Kidney tubule cell (primary cell): Measurements from ENCODE around the gene CBY2.
A peak's percentile ranks its signal among the peaks of the same experiment; 100 is the strongest.

Source experiments
- DNase-seq: peaks from one replicate; pipeline ENCODE4 v3.0.0-alpha.2; 2018; ENCODE audit warnings: low spot score

The CBY2 gene

DNA sequence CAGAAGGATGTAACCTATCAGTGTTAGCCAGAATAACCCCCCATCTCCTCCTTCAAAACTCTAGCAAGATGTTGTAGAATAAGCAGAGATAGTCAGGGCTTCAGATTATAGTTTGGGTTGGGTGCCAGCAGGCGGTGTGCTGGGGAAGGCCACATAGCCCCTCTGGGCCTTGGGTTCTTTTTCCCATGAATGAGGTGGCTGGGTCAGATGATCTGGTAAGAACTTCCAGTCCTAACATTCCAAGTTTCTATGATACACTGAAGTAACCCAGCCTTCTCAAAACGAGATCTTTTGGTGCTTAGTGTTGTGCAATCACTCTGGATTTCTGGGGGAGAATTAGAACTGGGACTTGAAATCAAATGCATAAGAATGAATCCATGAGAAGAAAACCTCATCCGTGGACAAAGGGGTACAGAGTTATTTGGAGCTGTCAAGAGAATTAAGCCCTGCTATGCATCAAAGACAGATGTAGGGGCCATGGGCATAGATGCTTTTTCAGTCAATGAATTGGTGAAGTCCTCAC is 810 bp downstream of the CBY2 start:
- no peak for DNase-seq

DNA sequence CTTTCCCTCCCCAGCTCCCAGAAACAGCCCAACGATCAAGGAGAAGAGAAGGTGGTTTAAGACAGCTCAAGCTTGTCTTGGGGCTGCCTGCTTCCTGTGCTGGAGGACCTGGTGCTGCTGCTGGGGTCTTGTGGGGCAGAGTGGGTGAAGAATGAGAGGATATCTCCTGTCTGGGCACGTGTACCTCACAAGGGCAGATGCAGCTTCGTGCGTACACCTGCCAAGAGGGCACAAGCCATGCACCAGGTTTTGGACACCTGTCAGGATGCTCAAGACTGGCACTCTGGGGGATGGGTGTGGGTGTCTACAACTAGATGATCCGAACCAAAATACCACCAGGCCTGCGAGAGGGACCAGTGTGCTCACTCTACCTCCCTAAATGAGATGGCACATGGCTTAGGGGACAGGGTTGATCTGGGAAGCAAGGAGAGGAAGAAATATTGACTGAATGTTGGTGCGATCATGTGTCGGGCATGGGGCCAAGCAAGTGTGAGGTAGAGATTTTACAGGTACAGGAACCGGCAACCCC is 2.2 kb downstream of the CBY2 start:
- no peak for DNase-seq

DNA sequence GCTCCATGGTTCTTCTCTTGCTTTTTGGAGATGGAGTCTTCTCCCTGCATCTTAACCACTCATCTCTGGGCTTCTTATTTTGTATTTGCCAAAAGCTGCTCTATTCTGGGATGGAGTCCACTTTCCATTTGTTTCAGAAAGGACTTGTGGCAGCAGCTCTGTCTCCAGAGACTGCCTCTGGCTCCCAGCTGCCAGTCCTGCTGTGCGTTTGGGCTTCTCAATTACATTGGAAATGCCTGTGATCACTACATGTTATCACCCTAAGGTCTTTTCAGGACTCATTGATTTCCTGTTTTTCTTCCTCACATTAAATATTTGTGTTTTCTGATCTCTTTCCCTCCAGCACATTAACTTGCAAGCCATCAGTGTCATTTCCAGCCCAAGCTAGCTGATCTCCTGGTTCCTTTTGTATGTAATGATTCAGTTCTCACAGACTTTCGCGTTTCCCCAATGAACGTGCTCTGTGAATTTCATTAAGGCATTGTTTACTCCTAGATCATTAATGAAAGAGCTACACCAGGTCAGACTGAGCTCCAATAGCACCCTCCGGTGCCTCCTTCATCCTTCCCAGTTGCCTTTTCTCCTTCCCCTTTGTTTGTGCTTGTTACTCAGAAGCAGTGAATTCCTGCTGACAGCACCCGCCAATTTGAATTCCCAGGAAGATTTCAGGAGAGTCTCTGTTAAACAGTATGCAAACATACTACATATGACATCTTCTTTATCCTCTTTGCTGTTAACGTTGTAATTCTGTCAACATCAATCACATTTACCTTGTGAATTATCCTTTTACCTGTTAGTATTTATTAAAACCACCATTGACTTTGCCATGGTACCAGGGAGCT is 3.0 kb downstream of the CBY2 start:
- DNase-seq: no peak

DNA sequence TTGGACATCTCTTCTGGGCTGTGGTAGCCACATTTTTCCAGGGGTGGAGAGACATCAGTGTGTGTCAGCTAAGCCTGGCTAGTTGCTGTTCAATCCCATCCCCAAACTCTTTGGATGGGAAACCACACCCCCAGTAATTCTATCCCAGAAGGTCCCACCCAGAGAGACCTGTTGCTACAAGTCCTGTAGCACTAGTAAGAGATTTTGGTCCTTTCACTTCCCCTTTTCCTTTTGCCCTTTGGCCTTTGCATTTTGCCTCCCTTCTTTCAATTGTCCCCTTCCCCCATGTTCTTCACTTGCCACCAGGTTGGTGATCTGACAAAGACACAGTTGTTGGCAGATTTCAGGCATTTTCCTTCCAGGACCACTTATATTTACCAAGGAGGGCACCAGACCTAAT is 3.8 kb downstream of the CBY2 start:
- DNase-seq: no peak

DNA sequence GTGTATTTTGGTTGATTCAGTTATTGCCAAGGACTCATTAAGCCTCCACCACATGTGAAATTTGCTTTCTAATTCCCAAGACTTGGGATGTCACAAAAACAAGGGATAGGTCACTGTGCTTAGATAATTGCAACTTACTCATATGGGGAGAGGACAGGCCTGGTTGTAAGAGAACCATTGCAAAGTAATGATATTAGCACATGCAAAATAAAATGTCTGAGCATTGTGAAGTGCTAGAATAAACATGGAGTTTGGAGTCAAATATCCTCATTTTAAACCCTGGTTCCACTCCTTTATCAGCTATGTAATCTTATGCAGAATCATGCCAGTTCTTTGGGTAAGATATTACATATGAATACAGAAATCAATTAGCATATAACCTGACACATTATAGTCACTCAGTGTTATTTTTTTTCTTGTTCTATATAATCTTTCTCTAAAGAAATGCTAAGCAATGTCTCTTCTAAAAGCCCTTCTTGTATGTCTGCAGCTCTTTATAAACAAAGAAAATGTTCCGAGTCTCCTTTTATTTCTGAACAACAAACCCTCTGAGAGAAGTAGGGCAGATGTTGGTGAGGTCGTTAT is 5.5 kb downstream of the CBY2 start:
- DNase-seq: no peak

DNA sequence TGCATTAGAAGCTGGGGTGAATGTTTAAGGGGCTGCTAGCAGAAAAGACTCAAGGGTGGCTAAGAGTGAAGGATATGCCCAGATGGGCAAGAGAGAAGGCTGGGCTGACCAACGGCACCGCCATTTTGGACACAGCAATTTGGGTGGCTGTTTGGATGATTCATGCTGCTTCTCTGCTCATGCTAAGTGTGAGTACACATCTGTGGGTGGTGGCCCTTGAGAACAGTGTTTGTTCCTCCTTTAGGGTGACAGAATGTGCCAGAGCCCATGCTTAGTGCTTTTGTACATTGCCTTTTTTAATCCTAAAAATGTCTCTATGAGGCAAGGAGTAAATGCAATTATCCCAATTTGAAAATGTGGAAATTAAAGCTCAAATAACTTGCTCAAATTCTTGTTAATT is 9.8 kb downstream of the CBY2 start:
- no peak for DNase-seq

DNA sequence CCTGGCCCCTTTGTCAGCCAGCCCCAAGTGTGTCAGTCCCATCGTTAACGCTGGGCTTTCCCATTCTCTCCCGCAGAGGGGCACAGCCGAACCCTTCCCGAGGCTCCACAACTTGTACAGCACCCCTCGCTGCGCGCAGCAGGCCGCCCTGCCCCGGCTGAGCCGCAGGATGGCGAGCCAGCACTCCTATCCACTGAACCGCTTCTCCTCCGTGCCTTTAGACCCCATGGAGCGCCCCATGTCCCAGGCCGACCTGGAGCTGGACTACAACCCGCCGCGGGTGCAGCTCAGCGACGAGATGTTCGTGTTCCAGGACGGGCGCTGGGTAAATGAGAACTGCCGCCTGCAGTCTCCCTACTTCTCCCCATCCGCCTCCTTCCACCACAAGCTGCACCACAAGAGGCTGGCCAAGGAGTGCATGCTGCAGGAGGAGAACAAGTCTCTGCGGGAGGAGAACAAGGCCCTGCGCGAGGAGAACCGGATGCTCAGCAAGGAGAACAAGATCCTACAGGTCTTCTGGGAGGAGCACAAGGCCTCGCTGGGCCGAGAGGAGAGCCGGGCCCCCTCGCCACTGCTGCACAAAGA is 11.1 kb downstream of the CBY2 start:
- DNase-seq: no peak

DNA sequence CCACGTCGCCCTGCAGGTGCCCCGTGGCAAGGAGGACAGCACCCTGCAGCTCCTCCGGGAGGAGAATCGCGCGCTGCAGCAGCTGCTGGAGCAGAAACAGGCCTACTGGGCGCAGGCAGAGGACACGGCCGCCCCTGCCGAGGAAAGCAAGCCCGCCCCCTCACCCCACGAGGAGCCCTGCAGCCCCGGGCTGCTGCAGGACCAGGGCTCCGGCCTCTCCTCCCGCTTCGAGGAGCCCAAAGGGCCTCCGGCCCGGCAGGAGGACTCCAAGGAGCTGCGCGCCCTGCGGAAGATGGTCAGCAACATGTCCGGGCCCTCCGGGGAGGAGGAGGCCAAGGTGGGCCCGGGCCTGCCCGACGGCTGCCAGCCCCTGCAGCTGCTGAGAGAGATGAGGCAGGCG is 11.6 kb downstream of the CBY2 start:
- no peak for DNase-seq

DNA sequence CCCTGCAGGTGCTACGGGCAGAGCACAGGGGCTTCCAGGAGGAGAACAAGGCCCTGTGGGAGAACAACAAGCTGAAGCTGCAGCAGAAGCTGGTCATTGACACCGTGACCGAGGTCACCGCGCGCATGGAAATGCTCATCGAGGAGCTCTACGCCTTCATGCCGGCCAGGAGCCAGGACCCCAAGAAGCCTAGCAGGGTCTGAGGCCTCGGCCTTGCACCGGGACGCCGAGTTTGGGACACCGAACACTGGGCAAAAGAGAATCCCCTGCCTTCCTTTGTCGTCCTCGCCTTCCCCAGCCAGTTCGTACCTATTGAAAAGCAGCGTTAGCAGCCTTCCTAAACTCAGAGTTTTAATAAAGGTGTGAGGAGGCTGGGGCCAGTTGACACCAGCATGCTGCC is 12.1 kb downstream of the CBY2 start:
- DNase-seq: no peak

DNA sequence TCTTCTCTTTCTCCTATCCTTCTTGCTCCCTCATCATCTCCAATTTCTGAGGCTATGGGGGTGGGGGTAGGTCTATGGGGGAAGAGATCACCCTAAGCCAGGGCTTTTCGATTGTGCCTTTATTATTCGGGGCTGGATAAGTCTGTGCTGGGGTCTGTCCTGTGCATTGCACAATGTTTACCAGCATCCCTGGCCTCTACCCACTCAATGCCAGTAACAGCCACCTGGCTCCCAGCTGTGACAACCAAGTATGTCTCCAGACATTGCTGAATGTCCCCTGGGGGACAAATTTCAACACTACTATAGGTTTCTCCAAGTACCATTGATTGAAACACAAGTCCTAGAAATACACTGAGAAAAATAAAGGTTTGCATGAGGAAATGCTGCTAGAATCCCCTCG is 13.2 kb downstream of the CBY2 start:
- no peak for DNase-seq

DNA sequence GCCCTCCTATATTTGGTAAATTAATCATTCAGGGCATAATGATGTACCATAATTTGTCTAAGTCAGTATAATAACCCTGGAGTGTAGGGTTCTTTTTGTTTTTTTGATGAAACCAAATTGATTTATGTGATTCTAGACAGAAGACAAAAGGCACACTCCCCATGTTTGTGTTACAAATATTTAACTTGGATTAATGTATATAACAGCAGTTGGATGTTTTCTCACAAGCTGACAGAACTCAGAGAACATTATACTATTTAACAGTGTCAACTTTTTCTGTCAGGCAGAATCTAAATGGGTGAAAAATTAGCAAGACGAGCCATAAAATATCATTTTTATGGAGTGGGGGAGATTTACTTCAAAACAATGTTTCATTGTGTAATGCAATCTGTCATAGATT is 15.2 kb downstream of the CBY2 start:
- DNase-seq: no peak

DNA sequence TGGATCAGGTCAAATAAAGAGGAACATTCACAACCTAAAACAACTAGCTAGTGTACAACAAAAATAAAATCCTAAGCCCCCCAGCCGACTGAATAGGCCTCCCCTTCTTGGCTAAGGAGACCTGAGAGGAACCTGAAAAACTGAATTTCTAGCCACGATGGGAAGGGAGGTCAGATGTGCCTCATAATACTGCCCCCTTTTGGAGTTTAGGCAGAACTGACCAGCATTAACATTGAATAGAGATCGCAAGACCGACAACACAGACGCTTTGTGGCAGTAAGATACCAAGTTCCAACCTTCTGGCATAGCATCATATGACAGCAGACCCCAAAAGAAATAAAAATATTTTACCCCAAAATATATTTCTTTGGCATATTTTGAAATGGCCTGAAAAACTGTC is 15.9 kb downstream of the CBY2 start:
- DNase-seq: peak; percentile 27

DNA sequence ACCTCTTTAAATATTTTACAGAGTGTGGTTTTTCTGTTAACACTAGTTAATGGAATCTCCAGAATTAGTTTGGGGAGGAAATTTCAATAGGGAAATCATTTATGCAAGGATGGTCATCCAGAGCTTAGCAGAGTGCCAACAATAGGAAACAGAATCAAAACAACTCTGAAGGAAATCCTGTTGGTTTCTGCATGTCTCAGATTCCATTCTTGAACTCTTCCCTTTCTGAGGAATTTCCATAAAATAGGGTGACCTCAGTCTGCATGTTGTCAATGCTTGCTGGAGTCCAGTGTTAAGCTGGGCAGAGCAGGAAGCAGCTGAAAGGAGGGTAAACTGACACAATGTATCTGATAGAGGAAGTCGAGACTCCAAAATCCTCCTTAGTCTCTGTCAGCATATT is 16.9 kb downstream of the CBY2 start:
- DNase-seq: peak; percentile 71

DNA sequence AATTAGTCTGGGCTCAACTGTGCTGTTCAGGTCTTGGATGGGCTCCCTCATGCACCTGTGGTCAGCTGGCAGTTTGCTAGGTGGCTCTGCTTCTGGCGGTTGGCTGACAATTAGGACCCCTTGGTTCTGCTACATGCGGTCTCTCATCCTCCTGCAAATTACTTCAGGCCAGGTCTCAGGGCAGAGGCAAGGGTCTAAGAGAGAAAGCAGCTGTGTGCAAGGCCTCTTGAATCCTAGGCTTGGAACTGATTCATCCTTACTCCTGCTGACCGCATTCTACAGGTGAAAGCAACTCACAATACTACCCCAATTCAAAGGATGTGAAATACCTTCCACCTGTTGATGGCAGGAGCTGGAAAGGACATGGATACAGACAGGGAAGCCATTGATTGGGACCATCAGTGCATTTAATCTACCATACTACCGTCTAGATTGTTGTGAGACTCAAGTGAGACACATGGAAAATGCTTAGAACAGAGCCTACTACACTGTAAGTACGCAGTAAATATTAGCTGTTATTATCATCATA is 19.1 kb downstream of the CBY2 start:
- DNase-seq: no peak

DNA sequence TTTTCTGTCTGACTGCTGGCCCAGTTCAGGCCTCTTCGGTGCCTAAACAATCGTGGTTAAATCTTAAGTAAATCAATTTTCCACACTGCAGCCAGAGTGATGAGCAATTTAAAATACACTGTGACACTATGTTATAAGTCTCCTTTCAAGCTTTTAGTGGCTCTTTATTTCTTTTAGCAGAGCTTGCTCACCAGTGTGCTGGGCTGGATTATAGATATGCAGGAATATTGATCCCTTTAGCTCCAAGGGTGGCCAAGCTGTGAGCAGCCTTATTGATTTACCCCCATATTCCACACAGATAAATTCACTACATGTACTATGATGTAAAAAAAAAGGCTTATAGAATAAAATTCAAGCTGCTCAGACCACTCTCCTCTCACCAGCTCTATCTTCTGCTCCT is 21.7 kb downstream of the CBY2 start:
- DNase-seq: no peak

DNA sequence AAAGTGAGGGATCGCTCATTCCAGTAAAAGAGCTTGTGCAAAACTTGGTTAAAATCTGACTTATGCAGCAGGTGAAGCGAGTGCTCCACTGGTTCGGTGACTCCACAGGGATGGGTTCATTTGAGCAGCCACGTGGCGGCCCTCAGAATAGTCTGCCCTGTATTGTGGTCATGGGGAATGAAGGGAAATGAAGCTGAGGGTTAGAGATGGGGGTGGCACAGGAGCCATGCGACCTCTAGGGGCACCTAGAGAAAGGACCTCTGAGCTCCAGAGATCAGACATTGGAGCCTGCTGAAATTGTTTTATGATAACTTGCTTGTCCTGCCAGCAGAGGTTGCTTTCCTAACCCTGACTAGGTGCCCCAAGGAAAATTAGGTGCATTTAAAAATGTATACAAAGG is 26.6 kb downstream of the CBY2 start:
- peak; percentile 22 for DNase-seq

DNA sequence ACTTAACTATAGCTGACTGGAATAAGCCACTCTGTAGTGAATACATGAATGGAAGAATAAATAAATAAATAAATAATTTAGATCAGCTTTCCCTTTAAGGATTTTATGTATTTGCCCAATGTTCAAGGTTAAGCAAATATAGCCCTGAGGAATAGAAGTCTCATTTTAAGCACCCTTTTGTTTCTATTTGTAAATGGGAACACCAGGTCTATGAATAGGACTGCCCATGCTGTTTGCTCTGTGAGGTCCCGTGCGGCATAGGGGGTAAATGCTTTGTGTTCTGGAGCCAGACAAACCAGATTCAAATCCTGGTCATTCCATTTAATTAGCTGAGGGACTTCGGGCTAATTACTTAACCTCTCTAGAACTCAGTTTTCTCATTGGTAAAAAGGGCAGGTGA is 29.3 kb downstream of the CBY2 start:
- no peak for DNase-seq

DNA sequence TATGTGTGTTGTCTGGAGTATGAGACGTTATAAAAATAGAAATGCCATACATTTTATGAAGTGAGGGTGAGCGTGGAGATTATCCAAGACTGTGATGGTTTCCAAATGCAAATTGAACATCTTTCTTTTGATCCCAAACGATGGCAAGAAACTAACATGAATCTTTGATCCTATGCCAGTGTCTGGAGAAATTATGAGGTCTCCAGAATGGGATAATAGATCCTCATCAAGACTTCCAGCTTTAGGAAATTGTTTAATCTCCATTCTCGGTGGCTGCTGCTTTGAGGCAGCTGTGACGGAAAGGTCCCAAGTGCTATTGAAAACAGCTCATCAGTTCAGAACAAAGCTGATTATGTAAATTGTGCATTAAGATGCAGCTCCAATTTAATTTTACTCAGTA is 30.8 kb downstream of the CBY2 start:
- DNase-seq: no peak

DNA sequence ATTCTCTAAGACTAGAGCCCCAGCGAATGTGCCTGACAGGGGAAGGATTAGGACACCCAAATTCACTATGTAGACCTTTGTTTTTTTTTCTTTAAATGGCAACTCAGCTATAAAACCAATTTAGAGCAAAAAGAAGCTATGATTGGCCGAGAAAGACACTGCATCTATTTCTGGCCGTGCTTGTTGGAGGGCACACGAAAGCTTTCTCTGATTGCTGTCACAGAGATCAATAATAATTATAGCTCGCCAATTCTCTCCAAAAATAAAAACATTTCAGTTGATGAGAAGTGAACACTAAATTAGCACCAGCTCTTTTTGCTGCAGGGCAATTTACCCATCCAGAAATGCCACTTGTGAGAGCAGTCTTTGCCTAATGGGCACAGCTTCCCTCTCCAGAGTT is 31.2 kb downstream of the CBY2 start:
- no peak for DNase-seq

DNA sequence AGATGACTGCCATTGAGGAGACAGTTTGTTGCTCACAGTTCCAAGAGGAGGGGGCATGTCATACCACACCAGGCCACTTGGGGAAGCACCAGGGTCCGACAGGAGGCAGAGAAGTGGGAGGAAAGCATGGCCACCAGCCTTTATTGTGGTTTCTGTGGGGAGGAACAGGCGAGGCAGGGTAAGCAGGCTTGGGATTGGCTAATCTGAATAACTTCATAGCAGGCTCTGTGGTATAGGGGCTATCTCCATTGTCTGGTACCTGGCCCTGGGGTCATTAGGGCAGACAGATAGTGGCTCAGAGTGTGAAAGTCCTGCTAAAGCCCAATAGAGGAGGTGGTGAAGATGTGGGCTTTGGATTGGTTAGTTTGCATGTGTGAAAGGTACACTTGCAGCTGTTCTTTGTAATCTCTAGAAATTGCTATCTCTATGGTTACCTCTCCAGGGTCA is 35.5 kb downstream of the CBY2 start:
- no peak for DNase-seq

DNA sequence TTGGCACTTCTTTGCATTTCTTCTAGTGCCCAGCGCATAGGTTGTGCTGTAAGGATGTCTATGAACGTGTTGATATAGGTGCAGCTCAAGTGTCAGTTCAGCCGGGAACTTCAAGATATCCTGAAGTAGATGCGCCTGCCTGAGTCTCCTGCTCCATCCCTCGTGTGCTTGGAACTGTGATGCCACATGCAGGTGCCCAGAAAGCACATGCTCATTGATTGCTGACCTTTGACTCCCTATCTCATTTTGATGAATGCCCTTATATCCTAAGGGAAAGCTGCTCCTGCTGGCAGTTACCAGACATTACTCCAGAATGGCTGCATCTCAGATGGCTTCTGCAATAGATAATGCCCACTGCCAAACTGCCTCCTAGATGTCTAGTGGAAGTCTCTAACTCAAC is 40.9 kb downstream of the CBY2 start:
- DNase-seq: no peak

DNA sequence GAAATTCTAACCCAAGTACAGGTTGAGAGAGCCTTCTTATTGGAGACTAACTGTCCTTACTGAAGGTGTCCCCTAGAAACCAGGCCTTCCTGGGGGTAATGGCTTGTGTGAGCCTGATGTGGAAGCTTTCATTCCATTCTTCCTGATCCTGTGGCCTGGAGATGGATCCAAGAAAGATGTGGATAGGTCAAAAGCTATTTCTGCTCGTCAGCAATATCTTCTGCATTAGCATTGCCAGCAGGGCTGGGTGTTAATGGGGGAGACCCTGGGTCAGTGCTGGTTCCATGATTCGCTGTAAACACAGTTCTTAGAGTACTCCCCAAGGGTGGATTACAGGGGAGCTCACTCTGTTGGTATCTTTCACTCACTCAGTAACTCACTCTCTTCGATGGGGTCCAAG is 42.9 kb downstream of the CBY2 start:
- no peak for DNase-seq

DNA sequence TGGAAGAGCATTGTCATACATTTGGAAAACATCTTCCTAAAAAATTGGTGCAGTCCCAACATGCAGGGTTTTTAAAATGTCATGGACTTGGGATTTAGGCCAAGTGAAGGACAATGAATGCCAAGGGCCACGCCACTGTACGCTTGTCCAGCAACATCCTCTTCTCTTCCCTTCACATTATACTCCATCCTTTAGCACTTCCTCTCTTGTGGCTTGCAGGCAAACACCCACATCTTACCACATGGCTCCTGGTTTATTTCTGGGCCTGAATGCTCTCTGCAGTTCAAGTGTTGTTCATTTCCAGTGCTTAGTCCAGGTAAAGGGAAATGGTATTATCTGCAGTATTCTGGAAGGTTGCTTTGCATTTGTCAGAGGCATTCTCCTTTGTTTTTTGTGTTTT is 45.0 kb downstream of the CBY2 start:
- DNase-seq: no peak
